ENCODE results near the gene PAFAH1B2. TPM values are rescaled to one million over a fixed set of nuclear protein-coding genes. Genes with fewer than 3 reads are reported as not detected.
"Not testable (repeated sequence)": the region's sequence is repeated elsewhere in the genome, so short reads cannot be mapped to it uniquely, and the experiment has no call there.

PAFAH1B2 gene
- total and polyA plus RNA-seq, 7 experiments from 2014 or later: 13.6 to 62.0 (median 53.6) TPM

- ATAC-seq: no peak
- Histone ChIP-seq H3K27ac (ENCODE audit: low read depth, low read length) (no peak overlapping the region), H3K9me3 (ENCODE audit: control insufficient read depth in 2 of 3, low read length in 3 of 3) (no peaks in the 10 kb centered on the region), H3K36me3 (ENCODE audit: control insufficient read depth in 2 of 3, insufficient read depth in 3 of 3, low read length in 3 of 3) (no peaks in the 10 kb centered on the region), H3K4me3 (ENCODE audit: low read length) (no peak overlapping the region), H3K4me1 (ENCODE audit: control insufficient read depth in 2 of 2, insufficient read depth in 2 of 2, low read length in 2 of 2) (no peaks in the 10 kb centered on the region), H3K27me3 (ENCODE audit: control insufficient read depth in 2 of 2, insufficient read depth in 2 of 2, low read length in 2 of 2) (no peaks in the 10 kb centered on the region)
- ChIA-PET POLR2A (interaction anchor here (0.8 to 1.5 kb wide), 2 partner anchors 12 to 34 kb away, joined by 3 to 4 read pairs; partner anchors contain the start of gene PAFAH1B2), CTCF (interaction anchor here (0.7 to 1.4 kb wide), 2 partner anchors 37 to 116 kb away, joined by 3 to 5 read pairs; no protein-coding TSS in a partner anchor)
- Mint-ChIP-seq H3K4me1 (peaks cover 0 to 5% (median 0%) of the 10 kb centered on the region in 7 donors), H3K27ac (no peak overlapping the region), H3K27me3 (peaks cover 0 to 7% (median 0%) of the 10 kb centered on the region in 5 donors), H3K36me3 (no peaks in the 10 kb centered on the region), H3K4me3 (no peak overlapping the region), H3K9me3 (peaks cover 0 to 4% (median 0%) of the 10 kb centered on the region in 11 donors)
- DNase-seq: no peak
- intact Hi-C loops (cut with micrococcal nuclease): no loop called here
These were observed 33.7 kb upstream of the PAFAH1B2 start for GRCh38 chr11:117110294-117110950.

- H3K27me3 ChIP-seq (ENCODE audit: control insufficient read depth in 2 of 2, insufficient read depth in 2 of 2, low read length in 2 of 2); POLR2A ChIA-PET; ATAC-seq; H3K36me3 ChIP-seq (ENCODE audit: control insufficient read depth in 2 of 3, insufficient read depth in 3 of 3, low read length in 3 of 3); H3K27ac ChIP-seq (ENCODE audit: low read depth, low read length); intact Hi-C loops (cut with micrococcal nuclease); H3K4me3 Mint-ChIP-seq; CTCF ChIA-PET; H3K27me3 Mint-ChIP-seq; H3K4me1 ChIP-seq (ENCODE audit: control insufficient read depth in 2 of 2, insufficient read depth in 2 of 2, low read length in 2 of 2); H3K4me1 Mint-ChIP-seq; H3K9me3 Mint-ChIP-seq; H3K9me3 ChIP-seq (ENCODE audit: control insufficient read depth in 2 of 3, low read length in 3 of 3); H3K36me3 Mint-ChIP-seq; H3K27ac Mint-ChIP-seq; DNase-seq; H3K4me3 ChIP-seq (ENCODE audit: low read length): not testable (repeated sequence)
These were observed 31.6 kb upstream of the PAFAH1B2 start for GRCh38 chr11:117112497-117112896.

GRCh38 chr11:117112939-117113338 is 31.1 kb upstream of the PAFAH1B2 start:
- H3K27me3 ChIP-seq (ENCODE audit: control insufficient read depth in 2 of 2, insufficient read depth in 2 of 2, low read length in 2 of 2); ATAC-seq; H3K9me3 Mint-ChIP-seq; POLR2A ChIA-PET; H3K9me3 ChIP-seq (ENCODE audit: control insufficient read depth in 2 of 3, low read length in 3 of 3); H3K36me3 ChIP-seq (ENCODE audit: control insufficient read depth in 2 of 3, insufficient read depth in 3 of 3, low read length in 3 of 3); H3K4me1 Mint-ChIP-seq; H3K27ac ChIP-seq (ENCODE audit: low read depth, low read length); intact Hi-C loops (cut with micrococcal nuclease); H3K4me3 Mint-ChIP-seq; CTCF ChIA-PET; H3K27me3 Mint-ChIP-seq; H3K4me3 ChIP-seq (ENCODE audit: low read length); H3K27ac Mint-ChIP-seq; H3K4me1 ChIP-seq (ENCODE audit: control insufficient read depth in 2 of 2, insufficient read depth in 2 of 2, low read length in 2 of 2); H3K36me3 Mint-ChIP-seq; DNase-seq: not testable (repeated sequence)

DNA sequence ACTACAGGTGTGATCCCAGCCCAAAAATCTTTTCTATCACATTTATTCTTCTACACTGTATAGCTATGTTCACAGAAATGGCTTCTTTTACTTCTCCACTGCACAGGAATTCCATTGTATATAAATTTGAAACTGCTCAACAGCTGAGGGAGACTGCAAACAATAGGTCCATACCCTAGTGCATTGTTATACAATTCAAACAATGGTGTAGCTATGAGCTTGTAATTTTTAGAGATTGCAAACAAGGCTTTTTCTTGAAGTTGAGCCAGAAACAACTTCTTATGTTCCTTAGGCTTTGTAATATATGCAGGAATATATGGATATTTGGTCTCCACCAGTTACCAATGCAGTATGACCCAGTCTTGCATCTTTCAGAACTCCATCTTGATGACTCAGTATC is 26.4 kb upstream of the PAFAH1B2 start:
- no peaks in the 10 kb centered on the region for H3K36me3 ChIP-seq (ENCODE audit: control insufficient read depth in 2 of 3, insufficient read depth in 3 of 3, low read length in 3 of 3)
- H3K4me3 ChIP-seq (ENCODE audit: low read length): no peak overlapping the region
- CTCF ChIA-PET: no interaction called here
- ATAC-seq: no peak
- Mint-ChIP-seq H3K27ac (no peak overlapping the region), H3K36me3 (no peaks in the 10 kb centered on the region), H3K4me3 (no peak overlapping the region), H3K9me3 (no peaks in the 10 kb centered on the region), H3K4me1 (peaks cover 0 to under 1% (median 0%) of the 10 kb centered on the region in 7 donors), H3K27me3 (peaks cover 0 to 12% (median 0%) of the 10 kb centered on the region in 5 donors)
- intact Hi-C loops (cut with micrococcal nuclease): no loop called here
- no peak overlapping the region for H3K27ac ChIP-seq (ENCODE audit: low read depth, low read length)
- no peaks in the 10 kb centered on the region for H3K9me3 ChIP-seq (ENCODE audit: control insufficient read depth in 2 of 3, low read length in 3 of 3)
- POLR2A ChIA-PET: no interaction called here
- H3K4me1 ChIP-seq (ENCODE audit: control insufficient read depth in 2 of 2, insufficient read depth in 2 of 2, low read length in 2 of 2): no peaks in the 10 kb centered on the region
- no peaks in the 10 kb centered on the region for H3K27me3 ChIP-seq (ENCODE audit: control insufficient read depth in 2 of 2, insufficient read depth in 2 of 2, low read length in 2 of 2)
- DNase-seq: no peak

DNA sequence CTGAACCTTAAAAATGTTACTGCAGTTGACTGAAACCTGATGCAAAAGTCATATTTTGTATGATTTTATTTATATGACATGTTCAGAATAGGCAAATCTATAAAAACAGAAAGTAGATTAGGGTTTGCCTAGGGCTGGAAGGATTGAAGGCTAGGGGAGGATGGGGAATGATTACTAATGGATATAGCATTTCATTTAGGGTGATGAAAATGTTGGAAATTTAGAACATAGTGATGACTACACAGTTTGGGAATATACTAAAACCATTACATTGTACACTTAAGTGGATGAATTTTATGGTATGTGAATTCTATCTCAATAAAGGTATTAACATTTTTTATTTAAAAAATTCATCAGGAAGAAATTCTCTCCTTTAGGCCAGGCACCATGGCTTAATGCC is 22.9 kb upstream of the PAFAH1B2 start:
- H3K4me1 Mint-ChIP-seq: no peaks in the 10 kb centered on the region
- POLR2A ChIA-PET: no interaction called here
- peaks cover 0 to 27% (median 0%) of the 10 kb centered on the region in 5 donors for H3K27me3 Mint-ChIP-seq
- Histone ChIP-seq H3K27ac (ENCODE audit: low read depth, low read length) (no peak overlapping the region), H3K4me3 (ENCODE audit: low read length) (no peak overlapping the region), H3K9me3 (ENCODE audit: control insufficient read depth in 2 of 3, low read length in 3 of 3) (no peaks in the 10 kb centered on the region), H3K27me3 (ENCODE audit: control insufficient read depth in 2 of 2, insufficient read depth in 2 of 2, low read length in 2 of 2) (no peaks in the 10 kb centered on the region), H3K36me3 (ENCODE audit: control insufficient read depth in 2 of 3, insufficient read depth in 3 of 3, low read length in 3 of 3) (no peaks in the 10 kb centered on the region), H3K4me1 (ENCODE audit: control insufficient read depth in 2 of 2, insufficient read depth in 2 of 2, low read length in 2 of 2) (no peaks in the 10 kb centered on the region)
- DNase-seq: no peak
- CTCF ChIA-PET: no interaction called here
- no peak for ATAC-seq
- no peaks in the 10 kb centered on the region for H3K9me3 Mint-ChIP-seq
- intact Hi-C loops (cut with micrococcal nuclease): no loop called here
- H3K36me3 Mint-ChIP-seq: no peaks in the 10 kb centered on the region
- H3K4me3 Mint-ChIP-seq: no peak overlapping the region
- H3K27ac Mint-ChIP-seq: peak overlapping the region in 1 of 9 donors; percentile 53

DNA sequence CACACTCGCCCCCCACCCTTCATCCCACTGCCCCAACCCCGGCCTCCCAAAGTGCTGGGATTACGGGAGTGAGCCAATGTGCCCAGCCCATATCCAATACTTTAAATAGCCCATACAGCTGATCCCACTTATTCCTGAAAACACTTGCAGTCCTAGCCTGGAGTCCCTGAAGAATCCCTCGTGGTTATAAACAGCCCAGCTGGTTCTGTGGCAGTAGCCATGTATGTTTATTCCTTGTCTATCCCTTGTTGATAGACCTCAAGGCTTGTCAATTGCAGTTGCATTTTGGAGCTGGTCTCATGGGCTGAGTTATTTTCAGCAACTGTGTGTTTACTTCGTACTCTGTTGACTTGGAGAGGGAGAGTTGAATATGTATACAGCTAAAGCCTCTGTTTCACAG is 21.5 kb upstream of the PAFAH1B2 start:
- H3K27ac Mint-ChIP-seq: no peak overlapping the region

More for the DNA sequence above, 21.5 kb upstream of the PAFAH1B2 start:
- H3K36me3 Mint-ChIP-seq: no peaks in the 10 kb centered on the region
- POLR2A ChIA-PET: no interaction called here
- no peak overlapping the region for H3K4me3 Mint-ChIP-seq
- DNase-seq (no peak), ATAC-seq (no peak)
- H3K9me3 Mint-ChIP-seq: no peaks in the 10 kb centered on the region
- no peaks in the 10 kb centered on the region for H3K9me3 ChIP-seq (ENCODE audit: control insufficient read depth in 2 of 3, low read length in 3 of 3)
- intact Hi-C loops (cut with micrococcal nuclease): no loop called here
- no peak overlapping the region for H3K27ac ChIP-seq (ENCODE audit: low read depth, low read length)
- no peak overlapping the region for H3K4me3 ChIP-seq (ENCODE audit: low read length)
- CTCF ChIA-PET: interaction anchor here (0.7 kb wide), 1 partner anchor 287 kb away, joined by 3 read pairs; no protein-coding TSS in a partner anchor
- no peaks in the 10 kb centered on the region for H3K4me1 ChIP-seq (ENCODE audit: control insufficient read depth in 2 of 2, insufficient read depth in 2 of 2, low read length in 2 of 2)
- no peaks in the 10 kb centered on the region for H3K27me3 ChIP-seq (ENCODE audit: control insufficient read depth in 2 of 2, insufficient read depth in 2 of 2, low read length in 2 of 2)
- no peaks in the 10 kb centered on the region for H3K4me1 Mint-ChIP-seq
- peaks cover 0 to 37% (median 0%) of the 10 kb centered on the region in 5 donors for H3K27me3 Mint-ChIP-seq
- no peaks in the 10 kb centered on the region for H3K36me3 ChIP-seq (ENCODE audit: control insufficient read depth in 2 of 3, insufficient read depth in 3 of 3, low read length in 3 of 3)

All from naive thymus-derived CD4-positive, alpha-beta T cell (primary cell).